A673 (cell line): ENCODE data around the gene C19orf47. TPM values are rescaled to one million over a fixed set of nuclear protein-coding genes. Genes with fewer than 3 reads are reported as not detected.

Experiments used
- BruUV-seq: library from RNA; stranded (reverse); fragments of 400-500 nt; replicated peaks from 2 replicates; lab custom pipeline; 2021; lab: Mats Ljungman, UMichigan
- CTCF ChIA-PET: fragments of 300-600 bp; sonication (Branson Sonifier 250); formaldehyde crosslinking; loops from one replicate; lab custom pipeline; 2022; ENCODE audit warnings: antibody characterized with exemption; lab: Charles Lee
- POLR2A ChIA-PET: fragments of 300-600 bp; sonication (Branson Sonifier 250); formaldehyde crosslinking; loops from one replicate; lab custom pipeline; 2022; ENCODE audit warnings: antibody characterized with exemption; ENCODE audit not compliant: low non-redundant PET; lab: Charles Lee
- DNase-seq: peaks from one replicate; pipeline ENCODE4 v3.0.0-alpha.2; 2015; ENCODE audit warnings: low spot score
- H3K27ac ChIP-seq: fragments of 200-600 bp; sonication (generic); 2 replicates; pipeline ENCODE4 v1.5.1; 2016; ENCODE audit warnings: mixed run types, low read depth, mild to moderate bottlenecking, mixed read lengths, antibody characterized with exemption, low read length; ENCODE audit not compliant: poor library complexity, severe bottlenecking
- H3K27me3 ChIP-seq: fragments of 200-600 bp; sonication (generic); replicated peaks from 2 replicates; pipeline ENCODE4 v1.6.1; 2017; ENCODE audit warnings: mixed run types, low read depth, mild to moderate bottlenecking, mixed read lengths, antibody characterized with exemption, low read length; ENCODE audit not compliant: insufficient read depth, poor library complexity
- H3K36me3 ChIP-seq: fragments of 200-600 bp; sonication (generic); 2 replicates; pipeline ENCODE4 v1.6.1; 2016; ENCODE audit warnings: mixed run types, mild to moderate bottlenecking, mixed read lengths, antibody characterized with exemption, low read length; ENCODE audit not compliant: insufficient read depth, poor library complexity, severe bottlenecking
- H3K4me1 ChIP-seq: fragments of 200-600 bp; sonication (generic); 2 replicates; pipeline ENCODE4 v1.6.1; 2017; ENCODE audit warnings: mixed run types, mild to moderate bottlenecking, mixed read lengths, antibody characterized with exemption, low read length; ENCODE audit not compliant: insufficient read depth, poor library complexity, severe bottlenecking
- H3K4me3 ChIP-seq: fragments of 200-600 bp; sonication (generic); 2 replicates; pipeline ENCODE4 v1.5.1; 2016; ENCODE audit warnings: low read depth, mixed run types, mild to moderate bottlenecking, mixed read lengths, low read length; ENCODE audit not compliant: poor library complexity, severe bottlenecking
- H3K9me3 ChIP-seq: fragments of 200-600 bp; sonication (generic); 2 replicates; pipeline ENCODE4 v1.6.1; 2016; ENCODE audit warnings: mixed run types, low read depth, mild to moderate bottlenecking, mixed read lengths, antibody characterized with exemption, low read length; ENCODE audit not compliant: poor library complexity, severe bottlenecking
- EZH2 ChIP-seq: fragments of 200-600 bp; sonication (generic); IDR thresholded peaks from 2 replicates; pipeline ENCODE4 v1.6.1; 2017; ENCODE audit warnings: borderline replicate concordance, low read depth, mild to moderate bottlenecking, mixed read lengths, antibody characterized with exemption, low read length; ENCODE audit not compliant: poor library complexity, severe bottlenecking
- intact Hi-C: fragments of 100-400 bp; cut with micrococcal nuclease; formaldehyde crosslinking; loops from one replicate; pipeline ENCODE4 v1.10.0; 2022; ENCODE audit not compliant: unreplicated experiment
- total RNA-seq: library from RNA; stranded (reverse); gene quantifications from 2 replicates; pipeline ENCODE4 v1.2.3, GENCODE V29; 2021
- TF ChIP-seq, protein P1 (sequence below): fragments of 300-800, 200-600 bp; sonication (generic); conservative IDR thresholded peaks from 2 replicates; pipeline ENCODE4 v1.5.1; 2017; ENCODE audit warnings: low read depth, mild to moderate bottlenecking, antibody characterized with exemption, low read length, moderate library complexity, mixed read lengths

The C19orf47 gene
- total RNA-seq, 1 experiment from 2014 or later = 26.5 TPM

DNA sequence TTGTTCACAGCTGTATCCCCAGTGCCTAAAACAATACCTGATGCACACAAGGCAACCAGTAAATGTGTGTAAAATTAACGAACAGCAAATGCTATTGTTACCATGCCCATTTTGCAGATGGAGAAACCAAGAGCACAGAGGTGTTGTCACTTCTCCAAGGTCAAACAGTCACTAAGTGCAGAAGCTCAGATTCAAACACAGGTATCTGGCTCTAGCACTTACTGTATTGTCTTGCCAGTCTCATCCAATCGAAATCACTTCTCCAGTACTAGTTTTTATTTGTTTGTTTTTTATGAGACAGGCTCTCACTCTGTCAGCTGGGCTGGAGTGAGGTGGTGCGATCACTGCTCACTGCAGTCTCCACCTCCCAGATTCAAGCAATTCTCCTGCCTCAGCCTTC lies 14.0 kb upstream of the C19orf47 start:
- H3K36me3 ChIP-seq = no peaks in the 10 kb centered on the region
- TF ChIP-seq, protein P1, sequence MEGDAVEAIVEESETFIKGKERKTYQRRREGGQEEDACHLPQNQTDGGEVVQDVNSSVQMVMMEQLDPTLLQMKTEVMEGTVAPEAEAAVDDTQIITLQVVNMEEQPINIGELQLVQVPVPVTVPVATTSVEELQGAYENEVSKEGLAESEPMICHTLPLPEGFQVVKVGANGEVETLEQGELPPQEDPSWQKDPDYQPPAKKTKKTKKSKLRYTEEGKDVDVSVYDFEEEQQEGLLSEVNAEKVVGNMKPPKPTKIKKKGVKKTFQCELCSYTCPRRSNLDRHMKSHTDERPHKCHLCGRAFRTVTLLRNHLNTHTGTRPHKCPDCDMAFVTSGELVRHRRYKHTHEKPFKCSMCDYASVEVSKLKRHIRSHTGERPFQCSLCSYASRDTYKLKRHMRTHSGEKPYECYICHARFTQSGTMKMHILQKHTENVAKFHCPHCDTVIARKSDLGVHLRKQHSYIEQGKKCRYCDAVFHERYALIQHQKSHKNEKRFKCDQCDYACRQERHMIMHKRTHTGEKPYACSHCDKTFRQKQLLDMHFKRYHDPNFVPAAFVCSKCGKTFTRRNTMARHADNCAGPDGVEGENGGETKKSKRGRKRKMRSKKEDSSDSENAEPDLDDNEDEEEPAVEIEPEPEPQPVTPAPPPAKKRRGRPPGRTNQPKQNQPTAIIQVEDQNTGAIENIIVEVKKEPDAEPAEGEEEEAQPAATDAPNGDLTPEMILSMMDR = no peak
- no peak for TF ChIP-seq EZH2
- H3K27me3 ChIP-seq = no peaks in the 10 kb centered on the region
- POLR2A ChIA-PET = no interaction called here
- H3K4me3 ChIP-seq = no peak overlapping the region
- CTCF ChIA-PET = no interaction called here
- intact Hi-C loops = no loop called here
- peaks cover 13% of the 10 kb centered on the region for H3K4me1 ChIP-seq
- no peak overlapping the region for H3K27ac ChIP-seq
- no peaks in the 10 kb centered on the region for H3K9me3 ChIP-seq
- no peak for DNase-seq
- BruUV-seq = no TSS peak

DNA sequence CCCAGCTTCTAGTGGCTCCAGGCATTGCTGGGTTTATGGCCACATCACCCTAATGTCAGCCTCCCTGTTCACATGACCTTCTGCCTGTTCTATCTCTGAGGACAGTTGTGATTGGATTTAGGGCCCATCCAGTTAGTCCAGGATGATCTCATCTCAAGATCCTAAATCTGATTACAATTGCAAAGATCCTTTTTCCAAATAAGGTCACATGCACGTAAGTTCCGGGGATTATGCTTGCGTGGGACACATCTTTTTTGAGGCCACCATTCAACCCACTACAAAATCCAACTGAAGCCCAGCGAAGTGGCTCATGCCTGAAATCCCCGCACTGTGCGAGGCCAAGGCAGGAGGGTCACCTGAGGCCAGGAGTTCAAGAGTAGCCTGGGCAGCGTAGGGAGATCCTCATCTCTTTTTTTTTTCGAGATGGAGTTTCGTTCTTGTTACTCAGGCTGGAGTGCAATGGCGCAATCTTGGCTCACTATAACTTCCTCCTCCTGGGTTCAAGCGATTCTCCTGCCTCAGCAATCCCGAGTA lies 12.6 kb upstream of the C19orf47 start:
- no peak for DNase-seq
- H3K4me3 ChIP-seq = no peak overlapping the region
- no TSS peak for BruUV-seq
- H3K9me3 ChIP-seq = no peaks in the 10 kb centered on the region
- ChIA-PET CTCF (no interaction called here), POLR2A (no interaction called here)
- H3K4me1 ChIP-seq = no peaks in the 10 kb centered on the region
- TF ChIP-seq EZH2 = no peak
- TF ChIP-seq, protein P1 = no peak
- no peak overlapping the region for H3K27ac ChIP-seq
- H3K36me3 ChIP-seq = no peaks in the 10 kb centered on the region
- intact Hi-C loops = no loop called here
- H3K27me3 ChIP-seq = no peaks in the 10 kb centered on the region

DNA sequence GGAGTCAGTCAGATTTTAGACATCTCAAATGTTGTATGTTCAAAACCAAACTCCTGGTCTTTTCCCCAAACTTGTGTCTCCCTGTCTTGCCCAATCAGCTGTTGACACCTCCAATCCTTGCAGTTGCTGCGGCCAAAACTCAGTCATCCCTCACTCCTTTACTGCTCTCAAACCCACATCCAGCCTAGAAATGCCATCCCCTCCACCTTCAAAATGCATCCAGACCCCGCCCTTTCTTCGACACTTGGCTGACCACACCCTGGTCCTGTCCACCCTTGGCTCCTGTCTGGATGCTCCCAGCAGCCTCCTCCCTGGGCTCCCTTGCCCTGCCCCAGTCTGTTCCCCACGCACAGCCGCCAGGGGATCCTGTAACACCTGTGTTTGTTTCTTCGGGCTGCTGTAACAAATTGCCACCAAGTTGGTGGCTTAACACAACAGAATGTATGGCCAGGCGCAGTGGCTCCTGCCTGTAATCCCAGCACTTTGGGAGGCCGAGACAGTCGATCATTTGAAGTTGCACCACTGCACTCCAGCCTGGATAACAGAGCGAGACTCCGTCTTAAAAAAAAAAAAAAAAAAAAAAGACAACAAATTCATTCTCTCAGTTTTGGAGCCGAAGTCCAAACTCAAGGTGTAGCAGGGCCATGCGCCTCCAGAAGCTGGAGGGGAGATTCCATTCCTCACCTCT lies 12.0 kb upstream of the C19orf47 start:
- no TSS peak for BruUV-seq
- no peaks in the 10 kb centered on the region for H3K4me1 ChIP-seq
- no peaks in the 10 kb centered on the region for H3K27me3 ChIP-seq
- TF ChIP-seq, protein P1 = no peak
- no peak for TF ChIP-seq EZH2
- no peaks in the 10 kb centered on the region for H3K9me3 ChIP-seq
- no peak overlapping the region for H3K4me3 ChIP-seq
- intact Hi-C loops = no loop called here
- ChIA-PET CTCF (no interaction called here), POLR2A (no interaction called here)
- no peak overlapping the region for H3K27ac ChIP-seq
- no peak for DNase-seq
- no peaks in the 10 kb centered on the region for H3K36me3 ChIP-seq
